Gastrocnemius medialis (tissue), 4 donors: ENCODE measurements around the gene C16orf96.

Source experiments
- POLR2A ChIP-seq, 2 donors: fragments of 450-650 bp; IDR thresholded peaks; one replicate each; pipeline ENCODE4 v1.6.1; 2017; ENCODE audit warnings: antibody characterized with exemption in 2 of 2, mild to moderate bottlenecking in 2 of 2, moderate library complexity in 2 of 2
- TF ChIP-seq, protein P1 (sequence below), 5 experiments: fragments of 450-650 bp in 3 of 5; fragments of 200-600 bp in 2 of 5; sonication (generic) in 2 of 5; IDR thresholded peaks in 4 of 5; conservative IDR thresholded peaks in 1 of 5; 1 replicate in 4 of 5; 2 replicates in 1 of 5; pipeline ENCODE4 v1.5.1; 2016 to 2019; ENCODE audit warnings: antibody characterized with exemption in 5 of 5, mild to moderate bottlenecking in 3 of 5, moderate library complexity in 3 of 5

DNA sequence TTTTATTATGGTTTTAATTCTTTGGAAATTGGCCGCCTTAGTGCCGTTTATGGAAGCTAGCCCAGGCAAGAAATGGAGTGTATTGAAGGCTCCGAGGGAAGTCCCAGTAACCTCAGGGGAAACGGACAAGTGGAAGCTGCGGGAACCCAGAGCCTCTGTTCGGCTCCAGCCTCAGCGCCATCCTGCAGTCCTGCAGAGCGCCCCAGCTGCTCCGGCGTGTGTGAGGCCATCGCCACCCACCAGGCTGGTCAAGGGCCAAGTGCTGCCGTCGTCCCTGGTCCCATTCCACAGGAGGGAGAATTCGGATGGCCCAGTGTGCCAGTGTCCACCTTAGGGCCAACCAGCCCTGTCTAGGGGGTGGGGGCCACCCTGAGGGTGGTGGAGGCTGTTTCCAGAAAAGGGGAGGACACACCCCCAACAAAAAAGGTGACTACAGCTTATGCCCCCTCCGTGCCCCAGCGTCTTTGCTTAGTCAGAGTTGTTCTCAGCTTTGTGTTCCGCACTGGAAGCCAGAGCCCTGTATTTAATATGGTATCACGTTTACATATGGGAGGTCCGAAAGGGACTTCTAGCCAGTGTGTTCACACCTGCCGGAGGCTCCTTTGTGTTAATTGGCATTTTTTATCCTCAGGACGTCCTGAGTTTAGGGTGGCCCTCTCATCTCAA is 81.5 kb downstream of the C16orf96 start:
- TF ChIP-seq, protein P1, sequence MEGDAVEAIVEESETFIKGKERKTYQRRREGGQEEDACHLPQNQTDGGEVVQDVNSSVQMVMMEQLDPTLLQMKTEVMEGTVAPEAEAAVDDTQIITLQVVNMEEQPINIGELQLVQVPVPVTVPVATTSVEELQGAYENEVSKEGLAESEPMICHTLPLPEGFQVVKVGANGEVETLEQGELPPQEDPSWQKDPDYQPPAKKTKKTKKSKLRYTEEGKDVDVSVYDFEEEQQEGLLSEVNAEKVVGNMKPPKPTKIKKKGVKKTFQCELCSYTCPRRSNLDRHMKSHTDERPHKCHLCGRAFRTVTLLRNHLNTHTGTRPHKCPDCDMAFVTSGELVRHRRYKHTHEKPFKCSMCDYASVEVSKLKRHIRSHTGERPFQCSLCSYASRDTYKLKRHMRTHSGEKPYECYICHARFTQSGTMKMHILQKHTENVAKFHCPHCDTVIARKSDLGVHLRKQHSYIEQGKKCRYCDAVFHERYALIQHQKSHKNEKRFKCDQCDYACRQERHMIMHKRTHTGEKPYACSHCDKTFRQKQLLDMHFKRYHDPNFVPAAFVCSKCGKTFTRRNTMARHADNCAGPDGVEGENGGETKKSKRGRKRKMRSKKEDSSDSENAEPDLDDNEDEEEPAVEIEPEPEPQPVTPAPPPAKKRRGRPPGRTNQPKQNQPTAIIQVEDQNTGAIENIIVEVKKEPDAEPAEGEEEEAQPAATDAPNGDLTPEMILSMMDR (IDR thresholded peaks at IDR 0.05 in 4 of 5, conservative IDR thresholded peaks at IDR 0.05 in 1 of 5): no peak
- TF ChIP-seq POLR2A (IDR thresholded peaks at IDR 0.05): no peak
